ENCODE measurements around the gene HNRNPUL2. TPM values are rescaled to one million over a fixed set of nuclear protein-coding genes. Genes with fewer than 3 reads are reported as not detected.

HNRNPUL2 gene
- total RNA-seq, 2 donors from 2014 or later = 48.1 to 49.8 TPM

DNA sequence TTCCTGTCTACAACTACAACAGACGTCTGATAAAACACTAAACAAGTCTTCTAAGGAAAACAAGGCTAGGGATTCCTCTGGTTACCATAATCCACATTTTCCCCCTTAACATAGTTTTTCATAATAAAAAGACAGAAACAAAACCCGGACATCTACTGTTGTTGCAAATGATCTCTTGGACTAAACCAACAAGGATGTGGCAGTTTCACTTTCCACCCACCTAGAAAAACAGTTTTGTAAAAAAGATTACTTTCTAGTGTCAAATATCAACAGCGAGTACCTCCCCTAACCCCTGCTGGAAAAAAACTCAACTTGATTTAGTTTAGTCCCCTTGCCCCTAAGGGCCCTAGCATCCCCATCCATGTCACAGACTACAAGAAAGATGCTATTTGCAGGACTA, 14.4 kb downstream of the HNRNPUL2 start:
- Mint-ChIP-seq H3K4me3 (no peak overlapping the region), H3K27ac (peak overlapping the region; percentile 76), H3K4me1 (peaks cover 46% of the 10 kb centered on the region), H3K36me3 (ENCODE audit: low read depth) (peaks cover 66% of the 10 kb centered on the region), H3K27me3 (ENCODE audit: insufficient read depth) (no peaks in the 10 kb centered on the region), H3K9me3 (no peaks in the 10 kb centered on the region)
- H3K27ac ChIP-seq (ENCODE audit: low read depth, low read length) = no peak overlapping the region
- 96 to 100% methylated on average over 2 to 3 of the region's 3 CpGs for WGBS, 2 experiments (ENCODE audit: insufficient coverage in 1 of 2, insufficient read length in 1 of 2)
- no peaks in the 10 kb centered on the region for H3K9me3 ChIP-seq (ENCODE audit: control insufficient read depth, low read length)
- H3K9ac ChIP-seq (ENCODE audit: extremely low read depth, low read length, poor library complexity, severe bottlenecking) = no peak overlapping the region
- no peak overlapping the region for H3K4me3 ChIP-seq (ENCODE audit: low read length)
- no peaks in the 10 kb centered on the region for H3K27me3 ChIP-seq (ENCODE audit: control insufficient read depth, insufficient read depth, low read length, poor library complexity, severe bottlenecking)
- peaks cover 12% of the 10 kb centered on the region for H3K4me1 ChIP-seq (ENCODE audit: control insufficient read depth, insufficient read depth, low read length)
- no peak for DNase-seq
- TF ChIP-seq CTCF (conservative IDR thresholded peaks at IDR 0.05) = no peak
- H3K36me3 ChIP-seq (ENCODE audit: control insufficient read depth, insufficient read depth, low read length) = peaks cover 80% of the 10 kb centered on the region

DNA sequence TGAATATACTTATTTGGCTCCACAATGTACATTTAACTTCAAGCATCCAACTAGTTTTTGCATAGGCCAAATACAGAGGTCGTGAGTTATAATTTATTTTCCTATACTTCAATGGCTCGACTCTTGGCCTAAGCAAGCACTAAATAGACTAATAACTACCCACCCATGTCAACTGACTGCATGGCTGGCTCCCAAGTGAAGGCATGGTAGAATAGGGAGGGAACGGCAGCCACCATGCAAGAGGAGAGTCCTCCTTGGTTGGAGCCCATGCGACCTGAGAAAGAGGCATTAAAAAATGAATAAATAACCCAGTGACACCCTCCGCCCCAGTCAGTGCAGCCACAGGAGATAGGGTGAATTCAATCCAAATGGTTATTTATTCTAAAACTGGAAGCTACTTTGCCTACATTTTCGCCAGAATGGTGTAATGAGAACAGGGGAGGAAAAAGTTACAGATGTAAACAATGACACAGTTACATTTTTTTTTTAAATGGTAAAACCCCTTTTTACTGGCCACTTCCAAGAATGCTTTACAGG, 14.9 kb downstream of the HNRNPUL2 start:
- no peak overlapping the region for H3K27ac ChIP-seq (ENCODE audit: low read depth, low read length)
- H3K4me3 Mint-ChIP-seq = no peak overlapping the region
- H3K4me3 ChIP-seq (ENCODE audit: low read length) = no peak overlapping the region
- H3K9ac ChIP-seq (ENCODE audit: extremely low read depth, low read length, poor library complexity, severe bottlenecking) = no peak overlapping the region
- H3K36me3 Mint-ChIP-seq (ENCODE audit: low read depth) = peaks cover 61% of the 10 kb centered on the region
- peak overlapping the region; percentile 76 for H3K27ac Mint-ChIP-seq
- no peak for TF ChIP-seq CTCF (conservative IDR thresholded peaks at IDR 0.05)
- H3K9me3 ChIP-seq (ENCODE audit: control insufficient read depth, low read length) = no peaks in the 10 kb centered on the region
- 95 to 100% methylated on average over 2 to 6 of the region's 6 CpGs for WGBS, 2 experiments (ENCODE audit: insufficient coverage in 1 of 2, insufficient read length in 1 of 2)
- H3K9me3 Mint-ChIP-seq = no peaks in the 10 kb centered on the region
- H3K27me3 ChIP-seq (ENCODE audit: control insufficient read depth, insufficient read depth, low read length, poor library complexity, severe bottlenecking) = no peaks in the 10 kb centered on the region
- H3K27me3 Mint-ChIP-seq (ENCODE audit: insufficient read depth) = no peaks in the 10 kb centered on the region
- peaks cover 47% of the 10 kb centered on the region for H3K4me1 Mint-ChIP-seq
- no peak for DNase-seq
- peaks cover 12% of the 10 kb centered on the region for H3K4me1 ChIP-seq (ENCODE audit: control insufficient read depth, insufficient read depth, low read length)
- H3K36me3 ChIP-seq (ENCODE audit: control insufficient read depth, insufficient read depth, low read length) = peaks cover 77% of the 10 kb centered on the region

DNA sequence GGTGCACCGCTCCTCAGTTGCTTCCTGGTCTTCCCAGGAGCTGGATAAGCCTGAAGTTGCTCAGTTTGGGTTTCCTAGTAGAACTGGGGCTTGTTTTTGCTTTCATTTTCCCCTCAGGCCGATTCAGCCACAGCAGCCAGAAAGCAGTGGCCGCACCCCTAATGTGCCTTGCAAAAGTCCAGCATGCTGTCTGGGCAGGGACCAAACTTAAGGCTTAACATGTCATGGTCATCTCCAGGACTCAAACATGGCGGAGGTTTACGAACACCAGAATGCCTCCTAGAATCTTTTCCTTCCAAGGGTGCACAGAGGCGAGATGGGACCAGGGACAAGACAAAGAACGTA, 17.3 kb downstream of the HNRNPUL2 start:
- no peaks in the 10 kb centered on the region for H3K27me3 ChIP-seq (ENCODE audit: control insufficient read depth, insufficient read depth, low read length, poor library complexity, severe bottlenecking)
- peaks cover 62% of the 10 kb centered on the region for H3K36me3 ChIP-seq (ENCODE audit: control insufficient read depth, insufficient read depth, low read length)
- 81 to 82% methylated on average over 7 of the region's 7 CpGs for WGBS, 2 experiments (ENCODE audit: insufficient coverage in 1 of 2, insufficient read length in 1 of 2)
- H3K27ac Mint-ChIP-seq = peak overlapping the region; percentile 97
- peak overlapping the region; percentile 73 for H3K4me3 Mint-ChIP-seq
- H3K9me3 ChIP-seq (ENCODE audit: control insufficient read depth, low read length) = no peaks in the 10 kb centered on the region
- H3K36me3 Mint-ChIP-seq (ENCODE audit: low read depth) = peaks cover 40% of the 10 kb centered on the region
- H3K27ac ChIP-seq (ENCODE audit: low read depth, low read length) = peak overlapping the region; percentile 96
- peaks cover 27% of the 10 kb centered on the region for H3K4me1 ChIP-seq (ENCODE audit: control insufficient read depth, insufficient read depth, low read length)
- H3K4me3 ChIP-seq (ENCODE audit: low read length) = peak overlapping the region; percentile 88
- H3K9ac ChIP-seq (ENCODE audit: extremely low read depth, low read length, poor library complexity, severe bottlenecking) = peak overlapping the region; percentile 84
- DNase-seq = no peak
- H3K9me3 Mint-ChIP-seq = no peaks in the 10 kb centered on the region
- H3K4me1 Mint-ChIP-seq = peaks cover 54% of the 10 kb centered on the region
- H3K27me3 Mint-ChIP-seq (ENCODE audit: insufficient read depth) = no peaks in the 10 kb centered on the region
- TF ChIP-seq CTCF (conservative IDR thresholded peaks at IDR 0.05) = no peak
